Stimulated activated naive CD8-positive, alpha-beta T cell treated with anti-CD3 and anti-CD28 coated beads, Interleukin-15, Interleukin-2, amounts not matched to agents 100 U/mL and 50 U/mL, for 24 hours (primary cell): ENCODE data around the gene SP9.
"Not testable (repeated sequence)": the region's sequence is repeated elsewhere in the genome, so short reads cannot be mapped to it uniquely, and the experiment has no call there.

Experiments
- ATAC-seq: fragments of 150-1000 bp; cut with Tn5 transposase; one replicate; pipeline ENCODE4 v1.10.0; 2021
- DNase-seq: peaks from one replicate; pipeline ENCODE4 v3.0.0; 2021

SP9 gene

GRCh38 chr2:174344716-174345461, 10.1 kb downstream of the SP9 start:
- no peak for ATAC-seq
- DNase-seq = no peak

GRCh38 chr2:174350018-174350417, 15.3 kb downstream of the SP9 start:
- ATAC-seq (no peak), DNase-seq (no peak)

GRCh38 chr2:174350593-174351181, 15.9 kb downstream of the SP9 start:
- ATAC-seq (no peak), DNase-seq (no peak)

DNA sequence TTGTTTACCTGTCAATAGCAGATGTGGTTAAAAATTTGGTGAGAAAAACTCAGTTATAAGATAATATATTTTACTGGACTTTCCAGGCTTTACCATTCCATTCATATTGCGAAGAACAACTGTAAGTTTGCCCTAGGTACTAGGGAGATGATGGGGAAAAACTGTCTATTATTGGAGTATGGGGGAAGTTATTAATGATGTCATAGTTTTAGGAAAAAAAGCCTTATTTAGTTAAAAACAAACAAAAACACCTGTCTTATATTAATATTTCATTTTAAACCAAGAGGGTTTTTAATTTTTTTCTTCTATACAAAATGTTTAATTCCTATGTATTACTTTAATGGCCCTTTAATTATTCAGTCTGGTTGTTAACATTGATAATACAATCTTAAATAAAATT, 18.2 kb downstream of the SP9 start:
- DNase-seq (no peak), ATAC-seq (no peak)

DNA sequence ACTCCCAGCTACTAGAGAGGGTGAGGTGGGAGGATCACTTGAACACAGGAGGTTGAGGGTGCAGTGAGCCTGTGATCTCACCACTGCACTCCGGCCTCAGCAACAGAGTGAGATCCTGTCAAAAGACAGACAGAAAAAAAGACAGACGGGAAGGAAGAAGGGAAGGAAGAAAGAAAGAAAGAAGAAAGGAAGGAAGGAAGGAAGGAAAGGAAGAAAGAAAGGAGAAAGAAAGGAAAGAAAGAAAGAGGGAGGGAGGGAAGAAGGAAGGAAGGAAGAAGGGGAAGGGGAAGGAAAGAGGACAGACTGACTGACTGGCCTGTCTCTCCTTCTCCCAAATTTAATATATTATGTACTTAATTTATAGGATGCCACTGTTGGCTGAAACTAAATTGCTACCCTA, 21.6 kb downstream of the SP9 start:
- ATAC-seq = no peak

DNA sequence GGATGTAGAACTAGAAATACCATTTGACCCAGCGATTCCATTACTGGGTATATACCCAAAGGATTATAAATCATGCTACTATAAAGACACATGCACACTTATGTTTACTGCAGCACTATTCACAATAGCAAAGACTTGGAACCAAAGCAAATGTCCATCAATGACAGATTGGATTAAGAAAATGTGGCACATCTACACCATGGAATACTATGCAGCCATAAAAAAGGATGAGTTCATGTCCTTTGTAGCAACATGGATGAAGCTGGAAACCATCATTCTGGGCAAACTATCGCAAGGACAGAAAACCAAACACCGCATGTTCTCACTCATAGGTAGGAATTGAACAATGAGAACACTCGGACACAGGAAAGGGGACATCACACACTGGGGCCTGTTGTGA, 24.9 kb downstream of the SP9 start:
- DNase-seq, ATAC-seq: not testable (repeated sequence)

More for the DNA sequence above, 21.6 kb downstream of the SP9 start:
- DNase-seq = no peak

- ATAC-seq (no peak), DNase-seq (no peak)
Measured at GRCh38 chr2:174362949-174363348, 28.2 kb downstream of the SP9 start.

DNA sequence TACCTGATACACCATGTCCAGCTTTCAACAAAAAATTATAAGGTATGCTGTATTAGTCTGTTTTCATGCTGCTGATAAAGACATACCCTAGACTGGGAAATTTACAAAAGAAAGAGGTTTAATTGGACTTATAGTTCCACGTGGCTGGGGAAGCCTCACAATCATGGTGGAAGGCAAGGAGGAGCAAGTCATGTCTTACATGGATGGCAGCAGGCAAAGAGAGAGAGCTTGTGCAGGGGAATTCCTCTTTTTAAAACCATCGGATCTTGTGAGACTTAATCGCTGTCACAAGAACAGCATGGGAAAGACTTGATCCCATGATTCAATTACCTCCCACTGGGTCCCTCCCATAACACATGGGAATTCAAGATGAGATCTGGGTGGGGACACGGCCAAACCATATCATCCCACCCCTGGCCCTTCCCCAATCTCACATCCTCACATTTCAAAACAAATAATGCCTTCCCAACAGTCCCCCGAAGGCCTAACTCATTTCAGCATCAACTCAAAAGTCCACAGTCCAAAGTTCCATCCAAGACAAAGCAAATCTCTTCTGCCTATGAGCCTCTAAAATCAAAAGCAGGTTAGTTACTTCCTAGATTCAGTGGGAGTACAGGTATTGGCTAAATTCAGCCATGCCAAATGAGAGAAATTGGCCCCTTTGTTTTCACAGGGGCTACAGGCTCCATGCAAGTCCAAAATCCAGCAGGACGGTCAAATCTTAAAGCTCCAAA, 28.9 kb downstream of the SP9 start:
- ATAC-seq, DNase-seq: not testable (repeated sequence)

DNA sequence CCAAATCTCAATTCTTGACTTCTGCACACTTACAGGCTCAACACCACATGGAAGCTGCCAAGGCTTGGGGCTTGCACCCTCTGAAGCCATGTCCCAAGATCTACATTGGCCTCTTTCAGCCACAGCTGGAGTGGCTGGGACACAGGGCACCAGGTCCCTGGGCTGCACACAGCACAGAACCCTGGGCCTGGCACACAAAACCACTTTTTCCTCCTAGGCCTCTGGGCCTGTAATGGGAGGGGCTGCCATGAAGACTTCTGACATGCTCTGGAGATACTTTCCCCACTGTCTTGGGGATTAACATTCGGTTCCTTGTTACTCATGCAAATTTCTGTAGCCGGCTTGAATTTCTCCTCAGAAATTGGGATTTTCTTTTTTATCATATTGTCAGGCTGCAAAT, 29.9 kb downstream of the SP9 start:
- no peak for ATAC-seq
- no peak for DNase-seq

DNA sequence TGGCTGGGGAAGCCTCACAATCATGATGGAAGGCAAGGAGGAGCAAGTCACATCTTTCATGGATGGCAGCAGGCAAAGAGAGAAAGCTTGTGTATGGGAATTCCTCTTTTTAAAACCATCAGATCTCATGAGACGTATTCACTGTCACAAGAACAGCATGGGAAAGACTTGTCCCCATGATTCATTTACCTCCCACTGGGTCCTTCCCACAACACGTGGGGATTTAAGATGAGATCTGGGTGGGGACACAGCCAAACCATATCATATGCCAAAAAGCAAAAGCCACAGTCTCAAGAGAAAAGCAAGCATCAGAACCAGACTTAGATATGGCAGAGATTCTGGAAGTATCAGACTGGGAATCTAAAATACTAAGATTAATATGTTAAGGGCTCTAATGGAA, 30.8 kb downstream of the SP9 start:
- no peak for ATAC-seq
- DNase-seq = no peak

DNA sequence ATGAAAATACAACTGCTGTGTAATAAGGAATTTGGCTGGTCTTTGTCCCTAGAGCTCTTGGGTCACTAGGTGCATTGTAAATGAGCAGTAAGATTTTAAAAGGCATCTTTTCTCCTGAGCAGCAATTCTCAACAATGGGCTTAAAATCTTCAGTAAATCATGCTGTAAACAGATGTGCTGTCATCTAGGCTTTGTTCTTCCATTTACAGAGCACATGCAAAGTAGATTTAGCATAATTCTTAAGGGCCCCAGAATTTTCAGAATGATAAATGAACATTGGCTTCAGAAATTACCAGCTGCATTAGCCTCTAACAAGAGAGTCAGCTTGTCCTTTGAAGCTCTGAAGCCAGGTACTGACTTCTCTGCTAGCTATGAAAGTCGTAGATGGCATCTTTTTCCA, 33.9 kb downstream of the SP9 start:
- DNase-seq = no peak
- no peak for ATAC-seq

DNA sequence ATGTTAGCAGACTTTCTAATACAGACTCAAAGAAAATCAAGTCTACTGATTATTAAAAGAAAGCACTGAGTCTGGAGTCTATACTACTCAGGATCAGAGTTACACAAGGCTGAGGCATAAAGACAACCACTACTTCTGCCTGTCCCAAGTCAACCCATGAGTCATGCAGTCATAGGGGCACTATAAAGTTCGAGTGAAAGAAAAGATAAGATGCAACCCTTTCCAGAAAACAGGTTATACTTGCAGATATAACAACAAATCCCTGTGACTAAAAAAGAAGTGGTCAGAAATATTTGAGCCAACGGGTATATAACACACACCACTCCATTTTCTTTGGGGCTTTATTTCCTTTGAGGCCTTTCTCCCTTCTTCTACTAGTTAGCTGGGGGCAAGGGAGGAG, 42.2 kb downstream of the SP9 start:
- ATAC-seq (no peak), DNase-seq (no peak)

DNA sequence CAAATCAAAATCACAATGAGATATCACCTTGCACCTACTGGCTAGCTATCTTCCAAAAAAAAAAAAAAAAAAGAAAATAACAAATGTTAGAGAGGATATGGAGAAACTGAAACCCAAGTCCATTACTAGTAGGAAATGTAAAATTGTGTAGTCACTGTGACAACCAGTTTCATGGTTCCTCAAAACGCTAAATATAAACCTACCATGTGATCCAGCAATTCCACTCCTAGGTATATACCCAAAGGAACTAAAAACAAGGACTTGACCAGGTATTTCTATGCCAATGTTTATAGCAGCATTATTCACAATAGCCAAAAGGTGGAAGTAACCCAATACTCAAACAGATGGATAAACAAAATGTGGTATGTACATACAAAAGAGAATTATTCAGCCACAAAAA, 49.0 kb downstream of the SP9 start:
- DNase-seq = no peak
- ATAC-seq = no peak

- ATAC-seq (no peak), DNase-seq (no peak)
Measured at GRCh38 chr2:174385201-174385600, 50.4 kb downstream of the SP9 start.
